ENCODE measurements around the gene TNRC18.

Gene TNRC18

DNA sequence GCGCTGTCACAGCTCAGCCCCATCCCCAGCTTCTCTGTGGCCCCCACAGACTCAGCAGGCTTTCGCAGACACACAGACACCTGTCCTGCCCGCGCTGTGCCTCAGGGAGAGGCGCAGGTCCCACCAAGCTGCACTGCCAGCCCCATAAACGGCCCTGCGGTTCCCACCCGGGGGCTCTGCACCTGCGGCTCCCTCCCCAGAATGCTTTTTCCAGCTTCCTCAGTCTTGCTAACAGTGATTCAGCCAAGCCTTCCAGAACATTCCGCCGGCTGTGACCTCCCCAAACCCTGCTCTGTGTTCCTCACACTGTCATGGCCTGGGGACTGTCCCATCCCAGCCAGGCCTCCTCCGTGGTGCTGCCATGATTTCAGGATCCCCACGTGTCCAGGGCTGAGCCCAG, 27.8 kb upstream of the TNRC18 start:
- no peak for DNase-seq

DNA sequence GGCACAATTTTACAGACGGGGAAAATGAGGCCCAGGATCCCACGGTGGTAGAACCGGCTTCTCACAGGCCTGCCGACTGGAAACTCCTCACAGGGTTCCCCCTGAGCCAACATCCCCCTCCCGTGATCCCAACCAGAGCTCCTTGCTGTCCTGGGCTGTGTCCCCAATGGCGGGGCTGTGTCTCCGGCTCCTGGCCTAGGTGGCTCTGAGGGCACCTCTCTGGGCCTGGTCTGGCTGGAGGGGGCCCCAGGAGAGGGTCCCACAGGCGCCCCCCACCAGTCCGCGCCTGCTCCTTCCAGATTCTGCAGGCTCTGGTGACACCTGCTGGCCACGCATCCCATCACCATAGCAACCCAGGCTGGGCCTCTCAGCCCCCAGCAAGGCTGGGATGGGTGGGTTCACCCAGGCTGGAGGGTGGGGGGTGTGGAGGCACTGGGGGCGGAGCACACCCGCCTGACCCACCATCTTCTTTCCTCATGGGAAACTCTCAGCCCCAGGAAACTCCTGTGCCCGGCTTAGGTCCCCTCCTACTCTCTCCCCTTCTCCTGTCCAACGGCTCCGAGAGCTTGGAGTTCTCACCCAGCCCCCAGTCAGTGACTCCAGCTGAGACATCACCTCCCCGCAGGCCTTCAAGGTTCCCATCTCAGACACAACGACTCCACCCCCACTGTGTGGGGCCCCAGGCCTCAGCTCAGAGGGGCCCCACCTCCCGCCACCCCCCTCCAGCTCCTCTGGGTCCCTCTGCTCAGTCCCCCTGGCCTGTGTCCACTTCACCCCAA, 27.1 kb upstream of the TNRC18 start:
- no peak for DNase-seq

DNA sequence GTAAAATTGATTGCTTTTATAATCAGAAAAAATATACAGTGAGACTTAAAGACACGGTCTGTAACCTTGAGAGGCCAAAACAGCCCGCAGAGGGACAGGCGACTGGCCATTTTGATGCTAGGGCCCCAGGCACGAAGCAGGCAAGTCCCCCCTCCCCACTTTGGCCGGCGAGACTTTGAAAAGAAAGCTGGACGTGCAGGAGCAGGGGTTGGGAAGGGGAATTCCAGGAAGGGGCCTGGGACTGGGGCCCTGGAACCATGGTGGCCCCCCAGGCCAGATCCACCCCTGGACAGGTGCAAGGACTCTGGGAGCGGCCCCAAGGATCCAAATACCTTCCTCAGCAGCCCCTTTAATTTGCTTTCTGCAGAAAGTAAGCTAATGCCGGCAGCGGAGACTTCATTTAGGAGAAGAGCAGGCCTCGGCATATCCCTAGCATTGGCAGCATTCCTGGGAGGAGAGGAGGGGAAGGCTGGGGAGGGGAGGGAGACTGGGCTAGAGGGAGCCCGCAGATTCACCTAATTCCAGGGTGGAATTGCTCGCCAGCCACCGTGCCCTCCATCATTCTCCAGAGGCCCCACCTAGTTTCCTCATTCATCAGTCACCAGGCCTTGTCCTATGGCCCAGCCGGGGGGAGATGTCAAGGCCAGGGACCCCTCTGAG, 24.9 kb upstream of the TNRC18 start:
- no peak for DNase-seq

DNA sequence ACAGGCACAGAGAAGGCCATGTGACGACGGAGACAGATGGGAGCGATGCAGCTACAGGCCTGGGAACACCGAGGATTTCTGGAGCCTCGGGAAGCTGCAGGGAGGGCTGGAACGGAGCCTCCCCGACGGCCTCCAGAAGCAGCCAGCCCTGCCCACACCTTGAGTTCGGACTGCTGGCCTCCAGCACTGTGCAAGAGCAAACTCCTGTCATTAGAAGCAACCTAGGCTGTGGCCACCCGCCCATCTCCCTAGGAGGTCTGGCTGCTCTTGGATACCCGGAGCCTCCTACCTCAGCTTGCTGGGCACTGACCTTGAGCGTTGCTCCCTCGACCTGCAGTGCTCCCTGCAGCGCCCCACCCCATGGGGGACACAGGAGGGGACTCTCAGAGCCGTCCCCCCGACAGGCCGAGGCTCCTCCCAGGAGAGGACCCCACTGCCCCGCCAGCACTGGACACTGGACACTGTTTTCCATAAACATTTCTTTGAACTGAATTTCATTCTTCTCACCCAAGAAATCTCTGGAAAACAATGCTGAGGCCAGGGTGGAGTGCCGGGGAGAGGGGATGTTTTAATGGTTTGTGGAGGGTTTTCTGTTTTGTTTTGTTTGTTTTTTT, 22.5 kb upstream of the TNRC18 start:
- DNase-seq = no peak

DNA sequence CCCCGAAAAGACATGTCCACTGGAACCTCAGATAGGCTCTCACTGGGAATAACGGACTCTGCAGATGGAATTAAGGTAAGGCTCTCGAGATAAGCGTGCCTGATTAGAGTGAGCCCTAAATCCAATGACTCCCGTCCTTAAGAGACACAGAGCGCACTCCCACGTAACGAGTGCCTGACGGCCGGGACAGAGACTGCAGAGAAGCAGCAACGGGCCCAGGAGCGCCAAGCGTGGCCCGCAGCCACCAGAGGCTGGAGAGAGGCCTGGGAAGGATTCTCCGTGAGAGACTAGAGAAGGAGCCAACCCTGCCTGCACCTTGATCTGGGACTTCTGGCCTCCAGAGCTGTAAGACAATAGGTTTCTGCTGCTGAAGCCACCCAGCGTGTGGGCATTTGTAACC, 20.0 kb upstream of the TNRC18 start:
- no peak for DNase-seq

DNA sequence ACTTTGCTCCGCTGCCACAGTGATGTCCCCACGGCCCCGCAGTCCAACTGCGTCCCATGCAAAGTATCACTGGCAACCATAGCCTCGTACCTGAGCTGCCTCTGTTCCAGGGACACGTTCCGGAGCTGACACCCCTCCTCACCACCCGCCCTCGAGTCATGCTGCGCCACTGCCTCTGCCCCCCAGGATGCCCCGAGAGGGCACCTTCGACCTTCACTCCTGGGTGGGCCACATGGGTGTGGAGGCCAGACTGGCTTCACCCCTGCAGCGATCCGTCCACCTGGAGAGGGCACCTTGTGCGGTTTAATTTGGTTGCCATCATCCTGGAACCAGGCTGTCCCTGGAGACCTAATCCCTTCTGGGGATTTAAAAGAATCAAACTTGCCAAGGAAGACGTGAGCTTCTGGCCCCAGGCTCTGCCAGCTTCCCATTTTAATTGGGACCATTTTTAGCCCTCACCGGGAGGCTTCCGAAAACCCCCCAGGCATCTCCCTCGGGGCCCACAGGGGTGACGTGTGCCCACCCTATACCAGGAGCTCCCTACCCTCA, 19.2 kb upstream of the TNRC18 start:
- no peak for DNase-seq

DNA sequence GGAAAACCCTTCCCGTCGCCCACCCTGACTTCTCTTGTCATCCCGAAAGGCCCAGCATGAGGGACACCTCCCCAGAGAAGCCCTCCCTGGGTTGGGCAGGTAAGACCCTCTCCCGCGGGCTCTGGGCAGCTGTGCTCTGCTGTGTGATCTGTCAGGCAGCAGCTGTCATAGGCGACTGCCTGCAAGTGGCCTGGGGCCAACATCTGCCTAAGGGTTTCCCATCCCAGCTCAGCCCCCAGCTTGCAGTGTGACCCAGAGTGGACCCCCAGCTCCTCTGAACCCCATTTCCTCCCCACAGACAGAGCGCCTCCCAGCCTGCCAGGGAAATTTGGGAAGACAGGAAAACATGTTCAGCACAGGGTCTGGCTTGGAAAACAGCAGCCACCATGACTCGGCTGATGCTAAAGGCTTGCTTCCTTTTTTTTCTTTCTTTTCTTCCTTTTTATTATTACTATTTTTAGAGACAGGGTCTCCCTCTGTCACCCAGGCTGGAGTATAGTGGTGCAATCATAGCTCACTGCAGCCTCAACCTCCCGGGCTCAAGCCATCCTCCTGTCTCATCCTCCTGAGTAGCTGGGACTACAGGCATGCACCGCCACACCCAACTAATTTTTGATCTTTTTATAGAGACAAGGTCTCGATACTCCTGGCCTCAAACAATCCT, 18.3 kb upstream of the TNRC18 start:
- DNase-seq = no peak

DNA sequence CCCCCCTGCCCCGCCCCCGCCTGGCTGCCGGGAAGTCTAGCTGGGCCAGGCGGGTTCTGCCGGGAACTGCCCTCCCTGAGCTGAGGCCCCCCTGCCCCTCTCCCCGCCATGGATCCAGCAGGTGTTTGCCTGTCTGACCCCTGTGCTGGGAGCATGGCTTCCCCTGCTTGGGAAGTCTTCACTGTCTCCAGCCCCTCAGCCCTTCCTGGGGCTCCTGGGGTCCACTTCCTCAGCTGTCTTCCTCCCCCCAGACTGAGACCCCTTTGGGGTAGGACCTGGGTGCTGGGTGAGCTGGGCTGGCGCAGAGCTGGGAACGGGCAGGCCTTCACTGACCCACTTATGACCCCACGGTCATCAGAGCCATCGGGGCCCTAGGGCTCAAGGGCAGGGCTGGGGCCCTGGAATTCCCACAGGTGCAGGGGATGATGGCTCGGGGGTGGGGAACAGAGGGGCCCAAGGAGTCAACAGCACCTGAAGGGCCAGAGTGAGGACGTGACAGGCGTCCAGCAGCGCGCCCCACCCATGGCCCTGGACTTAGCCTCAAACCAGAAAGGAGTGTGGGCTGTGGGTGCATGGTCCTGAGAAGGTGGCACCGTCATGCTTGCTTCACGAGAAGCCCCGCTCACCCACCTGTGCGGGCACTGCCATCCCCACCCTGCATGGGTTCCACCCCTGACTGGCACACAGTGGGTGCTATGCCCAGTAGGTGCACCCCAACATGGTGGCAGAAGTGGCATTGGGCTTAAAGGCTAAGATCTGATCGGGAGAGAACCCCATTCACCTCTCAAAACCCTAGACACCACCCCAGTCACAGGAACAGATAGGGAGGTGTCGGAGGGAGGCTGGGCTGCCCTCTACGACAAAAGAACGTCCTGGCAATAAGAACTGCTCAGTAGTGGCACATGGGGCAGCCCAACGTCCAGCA, 16.2 kb upstream of the TNRC18 start:
- no peak for DNase-seq

DNA sequence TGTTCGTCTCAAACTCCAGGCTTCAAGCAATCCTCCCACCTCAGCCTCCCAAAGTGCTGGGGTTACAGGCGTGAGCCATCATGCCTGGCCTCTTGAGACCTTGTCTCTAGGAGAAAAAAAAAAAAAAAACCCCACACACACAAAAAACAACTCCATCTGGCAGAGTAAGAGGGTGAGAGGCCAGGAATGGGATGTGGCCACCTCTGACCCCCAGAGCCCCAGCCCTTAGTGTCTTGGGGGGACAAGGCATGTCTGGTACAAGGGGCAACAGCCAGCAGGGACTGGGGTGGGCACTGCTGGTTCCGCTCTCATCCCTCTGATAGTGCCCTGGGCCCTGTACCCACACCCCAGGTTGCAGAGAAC, 15.6 kb upstream of the TNRC18 start:
- DNase-seq = no peak

DNA sequence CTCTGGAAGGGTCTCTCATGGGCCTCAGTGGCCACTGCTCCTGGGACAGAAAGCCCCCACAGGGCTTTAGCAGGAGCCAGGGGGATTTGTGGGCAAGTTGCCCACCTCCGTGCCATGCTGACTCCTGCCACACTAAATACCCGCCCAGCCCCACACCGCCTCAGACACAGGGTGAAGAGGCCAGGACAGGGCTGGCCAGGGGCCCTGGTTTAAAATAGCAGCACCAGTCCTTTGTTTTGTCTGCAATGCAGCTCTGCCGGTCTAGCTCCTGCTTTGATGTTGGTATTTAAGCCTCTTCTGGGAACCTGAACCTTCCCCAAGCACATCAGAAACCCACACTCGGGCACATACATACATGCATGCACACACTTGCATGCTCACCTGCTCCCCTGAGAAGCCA, 14.4 kb upstream of the TNRC18 start:
- no peak for DNase-seq

DNA sequence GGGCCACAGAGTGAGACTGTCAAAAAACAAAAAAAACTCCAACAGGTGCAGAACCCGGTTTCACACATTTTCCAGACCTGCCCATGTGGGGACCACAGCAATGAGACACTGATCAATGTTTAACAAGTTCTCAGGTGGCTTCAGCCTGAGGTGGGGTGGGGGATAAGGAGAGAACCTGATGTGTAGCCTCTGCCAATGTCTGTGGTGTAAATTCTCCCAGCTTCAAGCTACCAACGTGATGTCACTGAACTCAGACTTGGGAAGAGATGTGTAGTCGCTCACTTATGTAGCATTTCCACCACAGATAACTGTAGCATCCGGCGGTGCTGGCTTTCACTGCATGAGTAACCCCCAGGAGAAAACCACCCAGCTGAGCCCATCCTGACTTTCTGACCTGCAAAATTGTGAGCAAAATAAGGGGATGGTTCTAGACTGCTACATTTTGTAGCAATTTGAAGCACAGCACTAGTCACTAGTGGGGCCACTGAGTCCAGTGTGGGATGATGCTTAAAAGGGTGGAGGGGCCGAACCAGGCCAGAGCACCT, 13.8 kb upstream of the TNRC18 start:
- no peak for DNase-seq

DNA sequence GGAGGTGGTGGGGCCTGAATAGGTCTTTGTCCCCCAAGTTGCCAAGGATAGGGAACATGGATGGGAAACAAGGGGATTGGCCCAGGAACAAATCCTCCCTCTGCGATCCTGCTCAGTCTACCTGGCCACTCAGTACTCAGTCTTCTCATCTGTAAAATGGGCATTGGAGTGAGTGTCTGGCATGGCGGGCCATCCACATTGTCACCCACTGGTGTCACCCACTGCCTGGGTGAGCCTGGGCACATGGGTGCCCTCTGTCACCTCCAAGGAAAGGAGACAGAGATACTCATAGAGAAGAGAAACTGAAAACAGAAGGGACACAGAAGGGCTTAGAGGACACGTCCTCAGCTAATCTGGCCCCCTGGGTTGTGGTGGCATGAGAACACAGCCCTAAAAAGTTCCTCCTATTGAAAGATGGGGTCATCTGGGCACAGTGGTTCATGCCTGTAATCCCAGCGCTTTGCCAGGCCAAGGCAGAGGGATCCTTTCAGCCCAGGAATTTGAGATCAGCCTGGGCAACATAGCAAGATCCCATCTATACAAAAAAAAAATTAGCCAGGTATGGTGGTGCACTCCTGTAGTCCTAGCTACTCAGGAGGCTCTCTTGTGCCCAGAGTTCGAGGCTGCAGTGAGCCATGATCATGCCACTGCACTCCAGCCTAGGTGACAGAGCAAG, 12.5 kb upstream of the TNRC18 start:
- DNase-seq = no peak

DNA sequence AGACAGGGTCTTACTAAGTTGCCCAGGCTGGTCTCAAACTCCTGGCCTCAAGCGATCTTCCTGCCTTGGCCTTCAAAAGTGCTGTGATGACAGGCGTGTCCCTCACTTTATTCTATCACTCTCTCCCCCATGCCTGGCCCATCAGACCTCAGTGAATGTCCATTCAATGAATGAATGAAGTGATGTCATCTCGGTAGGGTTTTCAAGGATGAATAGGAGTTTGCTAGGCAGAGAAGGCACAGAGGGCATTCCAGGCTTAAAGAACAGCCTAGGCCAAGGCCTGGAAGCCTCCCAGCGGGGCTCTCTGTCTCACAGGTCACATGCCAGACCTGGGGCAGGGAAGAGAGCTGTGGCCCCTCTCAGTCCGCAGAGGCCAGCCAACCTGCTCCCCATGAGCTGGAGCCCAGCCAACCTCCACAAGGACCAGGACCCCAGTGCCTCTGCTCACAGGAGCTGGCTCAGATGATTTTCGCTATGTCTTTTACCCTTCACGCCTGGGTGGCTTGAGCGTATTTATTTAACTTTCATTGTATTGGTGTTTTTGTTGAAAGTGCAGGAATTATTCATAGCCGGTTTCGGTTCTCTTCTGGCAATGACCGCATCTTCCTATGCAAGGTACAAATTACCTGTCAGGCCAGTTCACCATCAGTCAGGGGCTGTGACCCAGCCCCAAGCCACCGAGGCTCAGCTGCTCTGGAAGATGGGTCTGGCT, 11.8 kb upstream of the TNRC18 start:
- DNase-seq = no peak

DNA sequence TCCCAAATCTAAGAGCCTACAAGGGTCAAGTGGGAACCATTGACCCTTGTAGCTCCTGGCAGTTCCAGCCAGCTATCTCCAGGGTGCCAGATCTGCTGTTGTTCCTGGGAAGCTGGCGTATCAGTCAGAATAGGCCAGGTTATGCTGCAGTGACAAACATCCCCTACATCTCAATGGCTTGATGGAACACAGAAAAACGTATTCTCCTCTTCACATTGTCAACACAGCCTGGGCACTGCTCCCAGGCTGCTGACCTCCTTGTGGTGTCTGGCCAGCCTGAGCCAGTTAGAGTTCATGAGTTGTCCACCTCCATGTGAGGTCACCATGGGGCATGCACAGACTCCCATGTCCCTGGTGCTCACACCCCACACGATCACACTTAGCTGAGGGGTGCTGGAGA, 9.5 kb upstream of the TNRC18 start:
- DNase-seq = no peak

DNA sequence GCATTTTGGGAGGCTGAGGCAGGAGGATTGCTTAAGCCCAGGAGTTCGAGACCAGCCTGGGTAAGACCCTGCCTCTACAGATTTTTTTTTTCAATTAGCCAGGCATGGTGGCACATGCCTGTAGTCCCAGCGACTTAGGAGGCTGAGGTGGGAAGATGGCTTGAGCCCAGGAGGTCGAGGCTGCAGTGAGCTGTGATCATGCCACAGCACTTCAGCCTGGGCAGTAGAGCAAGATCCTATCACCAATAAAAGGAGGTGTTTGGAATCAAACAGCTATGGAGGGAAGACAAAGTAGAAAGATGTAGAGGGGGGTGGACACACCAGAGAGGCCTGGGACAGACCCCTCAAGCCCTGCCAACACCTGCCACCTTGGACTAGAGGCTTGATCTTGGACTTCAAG, 9.1 kb upstream of the TNRC18 start:
- no peak for DNase-seq

DNA sequence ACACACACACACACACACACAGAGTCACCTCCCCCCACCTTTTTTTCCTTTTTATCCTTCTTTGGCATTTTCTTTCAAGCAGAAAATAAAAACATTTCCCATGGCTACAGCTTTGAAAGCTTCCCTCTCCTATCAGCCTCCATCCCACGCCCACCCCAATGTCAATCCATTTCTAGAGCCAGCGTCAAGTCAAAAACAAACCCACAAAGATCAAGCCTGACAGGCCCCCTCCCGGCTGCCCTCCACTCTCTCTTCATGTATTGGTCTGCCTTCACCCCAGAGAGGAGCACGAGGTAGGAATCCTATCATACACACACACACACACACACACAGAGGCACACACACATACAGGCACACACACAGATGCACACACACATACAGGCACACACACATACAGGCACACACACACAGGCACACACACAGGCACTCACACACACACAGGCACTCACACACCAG, 8.0 kb upstream of the TNRC18 start:
- DNase-seq = no peak

DNA sequence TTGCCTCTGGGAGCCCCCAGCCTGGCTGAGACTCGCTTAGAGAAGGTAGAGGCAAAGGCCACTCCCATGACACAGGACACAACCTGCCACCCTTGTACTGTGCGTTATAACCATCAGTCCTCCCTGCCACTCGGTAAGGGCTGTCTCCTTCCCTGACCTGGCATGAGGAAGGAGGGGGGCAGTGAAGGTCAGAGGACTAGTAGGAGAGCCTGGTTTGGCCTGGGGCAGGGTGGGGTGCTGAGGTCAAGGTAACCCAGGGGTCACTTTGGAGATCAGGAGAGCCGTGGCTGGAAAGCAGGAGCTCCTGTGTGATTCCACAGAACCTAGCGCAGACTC, 6.9 kb upstream of the TNRC18 start:
- DNase-seq = no peak

DNA sequence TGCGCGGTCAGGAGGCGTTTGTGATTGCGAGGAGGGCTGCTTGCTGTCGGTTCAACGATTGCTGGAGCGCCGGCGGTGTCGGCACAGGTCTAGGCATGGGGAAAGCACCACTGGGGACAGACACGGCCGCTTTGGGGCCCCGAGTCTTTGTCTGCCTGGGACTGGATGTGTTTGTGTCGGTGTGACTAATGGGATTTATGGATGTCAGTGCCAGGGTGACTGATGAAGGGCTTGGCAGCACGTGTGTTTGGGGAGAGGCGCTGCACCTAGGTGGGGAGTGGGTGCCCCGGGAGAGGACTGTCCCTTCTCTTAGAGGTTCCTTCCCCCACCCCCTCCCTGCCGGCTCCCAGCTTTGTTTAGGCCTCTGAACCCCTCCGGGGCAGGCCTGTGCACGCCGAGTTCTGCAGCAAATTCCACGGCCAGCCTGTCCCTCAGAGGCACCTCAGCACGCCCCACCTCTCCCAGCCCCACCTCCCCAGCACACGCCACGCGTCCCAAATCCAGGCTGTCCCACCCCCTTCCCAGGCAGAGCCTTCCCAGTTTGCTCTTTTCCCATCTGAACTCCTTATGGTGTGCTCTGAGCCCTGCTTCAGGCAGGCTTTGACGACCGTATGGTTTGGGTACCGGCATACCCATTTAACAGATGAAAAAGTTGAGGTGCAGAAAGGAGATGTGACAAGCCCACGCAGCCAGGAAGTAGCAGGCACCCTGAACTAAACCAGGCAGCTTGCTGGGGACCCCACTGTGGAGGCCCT, 6.4 kb upstream of the TNRC18 start:
- no peak for DNase-seq

DNA sequence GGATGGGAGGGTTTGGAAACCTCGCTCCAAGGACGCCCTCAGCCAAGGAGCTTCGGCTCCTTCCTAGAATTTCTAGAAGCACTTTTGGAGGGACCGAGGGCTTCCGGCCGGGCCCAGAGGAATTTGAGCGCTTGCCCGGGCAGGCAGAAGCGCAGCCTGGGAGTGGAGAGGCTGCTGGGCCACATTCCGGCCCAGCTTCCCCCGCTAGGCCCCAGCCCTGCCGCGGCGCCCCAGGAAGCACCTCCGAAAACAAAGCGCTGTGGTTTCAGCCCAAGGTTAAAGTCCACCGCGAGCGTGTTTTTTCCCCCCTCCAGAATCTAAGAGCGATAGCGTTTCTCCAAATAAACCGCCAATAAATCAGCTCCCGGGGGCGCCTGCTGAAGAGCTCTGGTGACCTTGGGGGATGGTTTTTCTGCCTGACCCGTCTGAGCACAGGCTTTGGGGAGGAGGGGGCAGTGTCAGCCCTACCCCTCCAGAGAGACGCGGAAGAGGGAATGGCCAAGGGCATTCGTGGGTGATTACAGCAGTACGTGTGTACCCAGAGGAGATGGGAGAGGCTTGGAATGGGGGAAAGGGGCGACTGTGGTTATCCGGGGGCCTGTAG, 5.7 kb upstream of the TNRC18 start:
- no peak for DNase-seq
